HG03558 (cell line): ENCODE results near the gene USH1C.

Experiments used
- ATAC-seq: cut with Tn5 transposase; IDR thresholded peaks from one replicate; pipeline ENCODE4 v1.9.1; 2021; ENCODE audit warnings: moderate number of reproducible peaks; ENCODE audit not compliant: unreplicated experiment; ENCODE audit errors: extremely low read depth

Gene USH1C

DNA sequence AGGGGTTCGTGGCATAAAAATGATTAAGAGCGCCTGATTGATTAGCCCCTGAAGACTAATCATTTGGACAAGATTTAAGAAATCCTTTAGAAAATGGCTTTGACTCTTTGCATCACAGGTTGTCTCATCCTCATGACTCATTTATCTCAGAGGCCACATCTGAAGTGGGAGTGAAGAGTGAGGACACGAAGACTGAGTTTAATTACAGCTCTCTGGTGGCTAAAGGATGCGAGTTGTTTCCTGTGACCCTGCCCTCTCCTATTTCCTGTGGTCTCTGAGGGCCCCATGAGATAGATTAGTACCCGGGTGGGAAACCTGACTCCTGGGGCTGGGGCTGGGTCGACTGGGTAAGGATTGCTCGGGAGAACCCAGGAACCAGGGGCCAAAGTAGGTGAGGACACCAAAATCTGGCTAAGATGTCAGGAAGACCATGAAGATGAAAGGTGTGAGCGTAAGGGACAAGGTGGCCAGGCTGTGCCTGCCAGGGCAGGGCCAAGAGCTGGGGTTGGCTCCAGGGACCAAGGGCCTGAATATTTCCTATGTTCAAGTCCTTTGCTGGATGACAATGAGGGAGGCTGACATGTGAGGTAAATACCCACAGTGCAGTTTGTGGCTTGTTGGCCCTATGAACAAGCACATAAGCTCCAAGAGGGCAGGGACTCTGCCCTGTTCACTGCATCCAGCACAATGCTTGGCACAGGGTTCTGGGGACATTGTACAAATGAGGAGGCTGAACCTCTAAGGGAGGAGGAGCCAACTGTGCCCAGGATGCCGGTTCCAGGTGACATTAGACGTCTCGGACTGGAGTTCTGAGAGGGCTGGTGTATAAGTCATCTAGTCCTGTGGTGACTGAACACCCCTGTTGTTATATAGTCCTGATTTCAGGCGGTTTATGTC, 6.5 kb upstream of the USH1C start:
- no peak for ATAC-seq

DNA sequence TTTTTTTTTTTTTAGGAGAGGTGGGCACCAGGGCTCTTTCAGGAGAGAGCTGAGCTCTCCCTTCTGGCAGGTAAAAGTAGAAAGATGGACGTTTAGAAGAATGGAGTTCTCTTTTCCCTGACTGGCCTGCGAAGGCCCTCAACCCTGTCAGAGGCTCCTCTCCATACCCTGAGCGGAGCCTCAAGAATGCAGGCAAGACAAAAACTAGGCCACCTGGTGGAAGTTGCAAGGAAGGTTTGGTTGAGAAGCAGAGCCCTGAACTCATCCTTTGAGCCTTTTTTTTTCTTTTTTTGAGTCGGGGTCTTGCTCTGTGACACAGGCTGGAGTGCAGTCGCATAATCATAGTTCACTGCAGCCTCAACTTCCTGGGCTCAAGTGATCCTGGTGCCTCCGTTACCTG, 4.2 kb upstream of the USH1C start:
- no peak for ATAC-seq

DNA sequence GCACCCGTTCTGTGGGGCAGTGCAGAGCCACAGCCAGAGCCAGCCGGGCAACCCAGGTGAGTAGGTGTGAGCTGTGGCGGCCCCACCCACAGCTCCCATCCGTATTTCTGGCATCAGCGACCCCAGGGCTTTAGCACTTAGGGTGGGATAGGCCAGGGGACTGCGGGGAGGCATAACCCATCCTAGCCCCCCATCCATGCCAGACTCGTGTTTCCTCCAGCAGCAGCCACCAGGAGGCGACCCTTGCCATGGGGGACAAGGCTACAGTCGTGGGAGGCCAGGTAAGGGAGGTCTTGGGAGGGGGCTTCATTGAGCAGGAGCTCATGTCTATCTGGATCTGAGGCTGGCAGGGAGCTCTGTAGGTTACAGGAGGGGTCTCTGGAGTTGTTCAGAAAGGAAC, 3.7 kb upstream of the USH1C start:
- no peak for ATAC-seq

DNA sequence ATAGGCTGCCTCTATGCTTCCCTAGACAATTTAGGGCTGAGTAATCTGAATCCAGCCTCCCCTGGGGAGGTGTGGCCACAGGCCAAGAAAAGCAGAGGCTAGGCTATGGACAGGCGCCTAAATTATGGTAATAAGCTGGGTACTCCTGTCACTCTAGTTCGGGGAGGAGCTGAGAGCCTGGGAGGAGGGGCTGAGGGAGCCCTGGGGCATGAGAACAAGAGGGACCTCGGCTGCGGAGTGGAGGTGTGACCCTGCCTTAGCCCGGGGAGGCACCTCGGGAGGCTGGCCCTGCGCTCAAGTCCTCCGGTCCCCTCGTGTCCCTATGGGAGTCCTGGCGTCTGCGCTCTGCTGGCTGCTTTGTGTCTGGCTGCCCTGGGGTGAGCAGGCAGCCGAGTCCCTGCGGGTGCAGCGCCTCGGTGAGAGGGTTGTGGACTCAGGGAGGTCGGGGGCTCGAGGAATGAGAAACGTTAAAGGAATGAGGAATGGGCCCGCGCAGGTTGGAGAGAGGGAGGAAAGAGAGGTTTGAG, 2.9 kb upstream of the USH1C start, which contains the start of gene OTOG:
OTOG (plus strand) TSS at position 209 of the 527 bp plus-strand sequence; CDS start at position 323, 114 bp downstream.
- no peak for ATAC-seq

DNA sequence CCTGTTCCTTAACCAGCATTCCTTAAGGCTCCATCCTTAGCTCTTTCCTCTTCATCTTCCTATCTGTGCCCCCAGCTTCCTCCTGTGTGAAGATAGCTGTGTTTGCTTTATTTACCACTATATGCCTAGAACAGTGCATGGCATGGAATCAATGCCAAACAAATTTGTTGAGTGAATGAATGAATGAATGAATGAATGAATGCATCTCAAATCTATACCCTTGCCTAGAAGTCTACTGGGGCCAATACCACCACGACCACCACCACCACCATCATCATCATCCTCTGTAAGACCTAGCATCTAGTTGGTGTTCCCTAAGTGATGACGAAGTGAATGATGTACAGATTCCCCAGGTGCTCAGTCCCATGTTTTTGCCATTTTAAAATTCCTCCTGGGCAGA, 2.0 kb upstream of the USH1C start:
- ATAC-seq = no peak

DNA sequence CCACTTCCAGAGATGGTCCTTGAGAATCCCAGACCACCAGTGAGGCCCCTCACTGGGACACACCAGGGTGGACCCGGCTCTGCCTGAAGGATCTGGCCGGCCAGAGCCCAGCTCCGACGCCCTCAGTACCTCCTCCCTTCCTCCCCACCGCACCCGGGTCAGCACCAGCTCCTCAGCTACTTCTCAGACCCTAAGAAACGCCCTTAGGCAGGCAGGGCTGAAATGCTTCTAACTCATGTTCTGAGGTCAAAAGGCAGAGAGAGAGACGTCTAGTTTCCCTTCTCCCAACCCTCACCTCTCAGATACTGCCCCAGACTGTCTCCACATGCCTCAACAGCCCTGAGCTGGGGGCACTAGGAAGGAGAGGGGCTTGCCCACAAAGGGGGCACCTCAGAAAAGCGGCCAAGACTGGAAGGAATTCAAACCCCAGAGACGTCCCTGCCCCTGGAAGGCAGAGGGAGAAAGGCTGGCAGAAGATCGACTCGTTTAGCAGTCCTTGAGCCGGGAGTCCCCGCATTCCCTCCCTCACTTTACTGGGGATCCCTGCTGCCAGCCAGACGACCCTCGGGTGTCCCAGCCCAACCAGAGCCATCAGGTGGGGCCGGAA, 539 bp downstream of the USH1C start:
- no peak for ATAC-seq

DNA sequence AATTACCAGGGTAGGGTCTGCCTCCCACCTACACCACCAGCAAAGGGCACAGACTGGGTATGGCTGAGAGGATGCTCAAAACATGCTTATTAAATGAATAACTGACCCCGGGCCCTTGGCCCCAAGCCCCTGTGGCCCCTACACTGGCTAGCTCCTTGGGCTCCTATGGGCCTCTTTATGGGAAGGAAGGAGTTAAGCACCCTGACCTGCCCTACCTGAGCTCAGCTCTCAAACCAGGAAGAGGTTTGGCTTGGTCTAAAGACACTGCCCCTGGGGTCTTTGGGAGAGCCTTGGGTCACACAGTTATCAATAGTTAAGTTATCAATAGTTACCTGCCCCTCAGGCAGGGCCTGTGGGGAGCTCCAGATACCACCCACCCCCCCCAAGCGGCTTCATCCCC, 1.2 kb downstream of the USH1C start:
- no peak for ATAC-seq

DNA sequence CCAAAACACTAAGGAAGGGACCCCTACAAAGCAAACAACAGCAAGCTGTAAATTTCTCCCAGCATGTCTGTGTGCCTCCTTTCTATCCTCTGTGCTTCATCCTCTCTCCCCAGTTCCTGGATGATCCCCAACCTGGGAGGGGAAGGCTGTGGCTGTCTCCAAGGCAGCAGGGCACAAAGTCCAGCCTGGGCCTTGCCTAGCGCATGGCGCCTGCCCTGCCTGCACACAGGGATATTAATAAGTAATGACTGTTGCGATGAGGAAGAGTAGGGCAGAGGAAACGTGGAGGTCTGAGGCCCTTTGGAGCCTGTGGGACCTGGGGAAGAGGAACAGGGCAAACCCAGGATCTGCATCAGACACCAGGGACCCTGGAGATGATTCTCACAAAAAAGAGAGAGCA, 2.0 kb downstream of the USH1C start:
- ATAC-seq = no peak

DNA sequence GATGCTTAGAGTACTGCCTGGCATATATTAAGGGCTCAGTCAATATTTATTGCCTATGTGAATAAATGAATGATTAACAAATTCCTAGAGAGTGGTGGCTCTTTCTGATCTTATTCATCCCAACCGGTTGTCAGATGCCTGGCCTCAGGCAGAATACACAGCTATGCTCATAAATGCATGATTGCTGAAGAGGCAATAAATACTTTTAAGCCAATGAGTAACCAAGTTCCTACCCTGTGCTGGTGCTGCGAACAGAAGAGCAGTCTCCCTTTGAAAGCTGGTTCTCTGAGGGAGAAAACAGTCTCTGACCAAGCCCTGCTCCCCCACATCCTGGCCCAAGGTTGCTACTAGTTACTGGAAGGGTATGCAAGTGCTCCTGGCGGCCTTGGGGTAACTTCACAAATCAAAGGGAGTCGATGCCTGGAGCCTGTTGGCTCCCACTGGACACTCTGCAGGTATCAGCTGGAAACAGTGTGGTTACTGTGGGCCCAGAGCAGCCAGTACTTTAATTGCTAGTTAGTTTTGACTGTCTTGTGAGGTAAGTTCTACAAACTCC, 2.8 kb downstream of the USH1C start:
- ATAC-seq = no peak

DNA sequence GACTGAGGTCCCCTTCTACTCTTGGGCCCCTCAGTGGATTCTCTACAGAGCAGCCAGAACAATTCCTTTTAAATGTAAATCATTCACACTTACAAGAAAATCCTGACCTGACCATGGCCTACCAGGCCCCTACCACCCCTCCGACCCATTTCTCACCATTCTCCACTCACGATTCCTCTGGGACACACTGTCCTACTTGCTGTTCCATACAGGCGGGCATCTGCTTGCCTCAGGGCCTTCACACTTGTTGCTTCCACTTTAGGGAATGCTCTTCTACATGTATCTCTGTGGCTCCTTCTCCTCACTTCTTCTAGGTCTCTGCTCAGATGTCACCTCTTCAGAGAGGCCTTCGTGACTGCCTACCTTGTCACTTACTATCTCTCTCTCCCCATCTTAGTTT, 3.4 kb downstream of the USH1C start:
- no peak for ATAC-seq

DNA sequence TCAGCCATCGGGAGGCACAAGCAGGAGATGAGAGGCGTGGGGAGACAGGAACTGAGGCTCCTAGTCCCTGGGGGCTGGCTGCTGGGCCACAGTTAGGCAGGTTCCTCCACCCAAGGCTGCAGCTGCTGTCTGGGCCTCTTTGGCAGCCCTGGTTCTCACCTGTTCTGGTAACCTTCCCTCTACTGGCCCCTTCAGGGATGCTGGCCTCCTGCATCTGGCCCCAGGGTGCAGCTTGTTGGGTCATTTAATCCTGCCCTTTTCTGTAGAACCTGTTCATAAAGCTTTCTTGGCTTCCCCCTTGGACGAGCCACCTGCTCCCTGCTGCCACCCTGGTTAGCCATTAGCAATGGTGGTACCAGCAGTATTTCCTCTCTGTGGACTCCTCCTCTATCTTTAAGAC, 5.5 kb downstream of the USH1C start:
- ATAC-seq = no peak

DNA sequence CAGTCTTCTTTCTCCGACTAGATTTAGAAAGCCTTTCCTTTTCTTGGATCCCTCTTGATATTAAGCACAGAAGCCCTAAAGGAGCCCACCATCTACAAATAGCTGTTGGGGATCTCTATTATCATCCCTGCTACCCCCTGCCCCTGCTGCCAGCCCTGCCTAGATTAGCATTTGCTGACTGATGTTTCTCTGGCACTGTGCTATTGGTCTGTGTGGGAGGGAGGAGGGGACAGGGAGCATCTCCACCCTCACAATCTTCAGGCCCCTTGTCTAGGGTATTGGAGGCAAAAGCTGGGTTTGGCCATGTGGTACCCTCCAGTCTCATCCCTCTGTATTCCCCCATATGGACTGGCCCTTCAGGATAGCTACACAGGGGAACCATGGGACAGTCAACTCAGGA, 6.2 kb downstream of the USH1C start:
- ATAC-seq = no peak

DNA sequence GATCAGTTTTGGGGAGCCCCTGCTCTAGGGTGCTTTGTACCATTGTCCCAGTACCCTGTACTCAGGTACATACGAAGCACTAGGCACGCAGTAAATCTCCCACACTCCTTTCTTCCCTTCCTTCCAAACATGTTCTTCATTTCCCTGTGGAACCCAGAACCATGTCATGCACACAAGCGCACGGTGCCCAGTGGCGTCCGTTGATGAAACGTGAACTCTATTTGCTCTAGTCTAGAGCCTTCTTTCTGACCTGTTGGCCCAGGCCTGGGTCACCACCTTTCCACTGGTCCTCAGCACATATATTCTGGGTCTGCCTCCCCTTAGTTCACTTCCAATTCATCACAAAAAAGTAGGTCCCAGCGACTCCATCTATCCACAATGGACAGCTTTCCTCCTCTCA, 7.0 kb downstream of the USH1C start:
- no peak for ATAC-seq

DNA sequence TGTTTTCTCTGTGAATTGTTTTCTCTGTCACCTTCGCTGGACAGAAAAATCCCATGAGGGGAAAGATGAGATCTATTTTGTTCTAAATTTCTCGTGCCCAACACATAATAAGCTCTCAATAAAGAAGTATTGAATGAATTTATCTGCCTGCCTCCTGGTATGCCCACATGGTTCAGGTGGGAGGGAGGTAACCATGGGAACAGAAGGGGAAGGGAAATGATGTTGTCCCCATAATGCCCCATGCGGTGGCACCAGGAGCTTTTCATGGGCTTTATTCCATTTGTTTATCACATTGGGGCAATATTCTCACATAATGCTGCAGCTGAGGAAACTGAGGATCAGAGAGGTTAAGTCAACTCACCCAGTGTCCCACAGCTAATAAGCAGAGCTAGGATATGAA, 8.7 kb downstream of the USH1C start:
- no peak for ATAC-seq

DNA sequence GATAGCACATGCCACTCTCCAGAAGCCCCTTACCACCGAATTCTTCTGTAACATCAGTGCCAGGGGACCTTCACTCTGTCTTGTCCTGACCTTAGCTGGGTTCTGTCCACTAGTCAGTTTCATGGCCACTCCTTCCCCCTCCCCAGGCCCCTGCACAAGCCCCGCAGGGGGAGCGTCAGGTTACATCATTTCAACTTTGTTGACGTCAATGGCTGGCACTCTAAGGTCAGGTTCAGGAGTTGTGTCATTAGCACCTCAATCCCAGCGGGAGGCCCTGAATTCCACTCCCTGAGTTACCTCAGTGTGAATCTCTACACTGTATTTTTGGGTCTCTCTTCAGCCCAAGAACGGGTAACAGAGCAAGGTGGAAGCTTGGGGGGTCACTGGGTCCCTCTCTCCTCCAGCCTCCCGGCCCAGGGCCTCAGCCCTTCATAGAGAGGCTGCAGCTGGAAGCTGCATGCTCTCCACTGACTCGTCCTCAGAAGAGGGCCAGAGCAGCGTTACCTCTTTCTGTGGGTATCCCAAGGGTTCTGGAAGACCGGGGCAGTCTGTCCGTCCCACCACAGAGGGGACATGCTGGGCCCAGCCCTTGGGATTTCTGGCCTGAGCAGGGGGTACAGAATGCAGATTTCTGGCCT, 10.3 kb downstream of the USH1C start:
- ATAC-seq = no peak

DNA sequence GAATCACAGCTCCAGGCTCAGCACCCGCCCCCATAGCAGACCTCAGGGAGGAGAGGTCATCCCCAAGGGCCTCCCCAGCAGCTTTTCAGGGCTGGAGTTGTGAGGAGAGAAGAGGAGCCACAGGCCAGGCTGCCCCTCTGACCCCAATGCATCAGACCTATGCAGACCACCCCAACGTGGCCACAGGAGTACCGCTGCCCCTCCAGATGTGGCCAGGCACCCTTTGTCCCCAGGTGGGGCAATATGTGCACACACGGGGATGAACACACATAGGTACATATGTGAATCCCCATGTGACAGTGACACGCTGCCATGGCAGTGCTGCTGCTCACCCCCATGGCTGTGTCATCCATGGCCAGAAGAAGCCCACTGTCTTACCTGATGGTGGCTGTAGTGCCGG, 10.9 kb downstream of the USH1C start:
- no peak for ATAC-seq

DNA sequence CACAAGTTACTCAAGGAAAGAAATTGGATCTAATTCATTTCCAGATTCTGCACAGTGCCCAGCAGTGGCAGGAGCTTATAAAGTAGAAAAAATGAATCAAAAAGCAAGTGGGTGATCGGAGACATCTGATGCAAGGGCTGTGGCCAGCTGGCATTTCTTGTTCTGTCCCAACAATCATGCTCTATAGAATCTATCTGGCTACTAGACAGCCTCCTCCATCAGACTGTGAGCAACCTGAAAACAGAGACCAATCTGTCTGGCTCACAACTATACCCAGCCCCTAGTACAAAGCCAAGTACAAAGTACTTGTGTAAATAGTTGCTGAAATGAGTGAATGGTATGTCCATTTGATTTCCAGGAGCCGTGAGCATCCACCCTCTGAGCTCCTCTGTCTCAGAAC, 11.4 kb downstream of the USH1C start:
- no peak for ATAC-seq

DNA sequence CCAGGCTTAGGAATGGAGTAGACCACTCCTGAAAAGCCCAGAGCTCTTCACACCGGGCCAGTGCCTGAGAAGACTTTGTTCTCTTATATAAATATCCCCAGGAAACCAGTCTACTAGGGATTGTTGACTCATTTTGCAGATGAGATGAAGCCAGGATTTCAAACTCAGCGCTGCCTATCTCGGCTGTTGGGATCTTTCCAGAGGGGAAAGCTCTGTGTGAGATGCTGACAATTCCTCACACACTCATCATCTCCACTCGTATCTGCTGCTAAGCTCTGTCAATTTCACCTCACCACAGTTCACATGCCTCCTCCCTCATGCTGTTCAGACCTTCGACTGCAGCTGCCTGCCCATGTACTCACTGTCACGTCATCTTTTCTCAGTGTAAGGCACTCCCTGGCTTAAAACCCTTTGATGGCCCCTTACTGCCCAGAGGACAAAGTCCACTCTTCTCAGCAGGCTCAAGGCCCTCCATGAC, 12.5 kb downstream of the USH1C start:
- no peak for ATAC-seq

DNA sequence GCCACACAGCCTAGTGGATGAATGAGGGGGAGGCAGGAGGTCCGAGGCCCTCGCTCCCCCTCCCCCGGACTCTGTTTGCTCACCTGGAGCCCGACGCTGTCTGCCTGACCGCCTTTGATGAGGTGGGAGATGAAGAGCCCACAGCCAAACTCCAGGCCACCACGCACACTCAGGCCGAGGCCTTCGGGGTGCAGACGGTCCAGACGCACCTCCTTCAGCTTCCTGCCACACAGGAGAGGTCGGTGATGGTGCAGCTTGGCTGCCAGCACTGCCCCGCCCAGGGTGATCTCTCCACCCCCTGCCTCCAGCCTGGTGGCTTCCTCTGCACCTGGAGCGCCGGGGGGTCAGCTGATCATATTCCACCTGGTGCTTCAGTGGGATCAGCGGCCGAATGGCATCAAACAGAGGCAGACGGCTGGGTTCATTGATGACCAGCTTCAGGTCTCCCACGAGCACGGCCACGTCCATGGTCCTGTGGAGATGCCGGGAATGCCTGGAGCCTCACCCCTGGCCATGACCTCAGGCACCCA, 13.1 kb downstream of the USH1C start:
- no peak for ATAC-seq

DNA sequence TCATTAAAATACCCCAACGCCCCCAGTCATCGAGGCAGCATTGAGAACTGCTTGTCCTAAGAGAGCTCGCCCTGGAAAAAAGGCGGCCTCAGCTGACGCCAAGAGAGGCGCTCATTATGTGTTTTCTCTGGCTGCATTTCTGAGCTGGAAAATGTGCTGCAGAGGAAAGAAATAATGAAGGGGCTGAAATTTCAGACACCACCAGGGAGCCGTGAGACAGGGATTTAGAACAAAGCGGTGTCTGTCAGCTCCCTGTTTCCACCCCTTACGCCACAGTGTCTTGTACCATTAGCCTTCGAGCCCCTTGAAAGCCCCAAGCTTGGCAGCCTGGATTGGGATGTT, 14.4 kb downstream of the USH1C start:
- no peak for ATAC-seq
